Gastrocnemius medialis (tissue), 4 donors: Measurements from ENCODE around the gene KLK7. TPM values are rescaled to one million over a fixed set of nuclear protein-coding genes. Genes with fewer than 3 reads are reported as not detected.

ENCODE experiments used
- ATAC-seq, 2 donors: fragments of 150-250 bp; one replicate each; pipeline ENCODE4 v1.9.1; 2016
- DNase-seq, 2 donors: peaks; one replicate each; pipeline ENCODE4 v3.0.0-alpha.2; 2019
- H3K27ac ChIP-seq, 4 donors: fragments of 200-600 bp; sonication (generic); 1 replicate in 1 of 4; 2 replicates in 3 of 4; pipeline ENCODE4 v1.5.1; 2016 to 2018; ENCODE audit warnings: mild to moderate bottlenecking in 2 of 4, moderate library complexity in 1 of 4
- H3K27me3 ChIP-seq, 3 donors: fragments of 200-600 bp; sonication (generic) in 2 of 3; 1 replicate in 1 of 3; 2 replicates in 2 of 3; pipeline versions ENCODE4 v1.5.1 to v1.6.0; 2016 to 2019; ENCODE audit warnings: mild to moderate bottlenecking in 1 of 3, moderate library complexity in 1 of 3
- H3K36me3 ChIP-seq, 2 donors: fragments of 200-600 bp; sonication (generic) in 1 of 2; one replicate each; pipeline ENCODE4 v1.5.1; 2017 to 2018
- H3K4me1 ChIP-seq, 2 donors: fragments of 200-600 bp; sonication (generic) in 1 of 2; one replicate each; pipeline ENCODE4 v1.5.1; 2016 to 2017; ENCODE audit warnings: mild to moderate bottlenecking in 2 of 2
- H3K4me3 ChIP-seq, 4 donors: fragments of 200-600 bp; sonication (generic) in 3 of 4; 1 replicate in 1 of 4; 2 replicates in 3 of 4; pipeline ENCODE4 v1.5.1; 2016 to 2019; ENCODE audit warnings: mild to moderate bottlenecking in 2 of 4
- H3K9me3 ChIP-seq, 3 donors: fragments of 200-600 bp; sonication (generic) in 2 of 3; 1 replicate in 1 of 3; 2 replicates in 2 of 3; pipeline ENCODE4 v1.5.1; 2016 to 2019
- CTCF ChIP-seq, 5 experiments: fragments of 450-650 bp in 3 of 5; fragments of 200-600 bp in 2 of 5; sonication (generic) in 2 of 5; IDR thresholded peaks in 4 of 5; conservative IDR thresholded peaks in 1 of 5; 1 replicate in 4 of 5; 2 replicates in 1 of 5; pipeline ENCODE4 v1.5.1; 2016 to 2019; ENCODE audit warnings: antibody characterized with exemption in 5 of 5, mild to moderate bottlenecking in 3 of 5, moderate library complexity in 3 of 5
- POLR2A ChIP-seq, 2 donors: fragments of 450-650 bp; IDR thresholded peaks; one replicate each; pipeline ENCODE4 v1.6.1; 2017; ENCODE audit warnings: antibody characterized with exemption in 2 of 2, mild to moderate bottlenecking in 2 of 2, moderate library complexity in 2 of 2
- in situ Hi-C, 4 donors: fragments of 200-750 bp; cut with MboI; loops; one replicate each; pipeline versions ENCODE4 v1.15.0 to v1.8.0; 2017; ENCODE audit warnings: low sequenced_read_pairs in 4 of 4
- intact Hi-C: fragments of 100-400 bp; cut with DNase I; formaldehyde crosslinking; loops from one replicate; pipeline ENCODE4 v1.15.1; 2023; ENCODE audit warnings: low total_unique reads
- total RNA-seq, 4 donors: library from RNA; depleted of rRNA; stranded (reverse); fragments of >200 nt; gene quantifications; one replicate each; pipeline versions ENCODE4 v1.1.0 to v1.2.3, GENCODE V29; 2016

The KLK7 gene
- total RNA-seq, 4 donors from 2014 or later = not detected

- Histone ChIP-seq H3K9me3 (no peaks in the 10 kb centered on the region), H3K4me1 (no peaks in the 10 kb centered on the region), H3K27ac (no peak overlapping the region), H3K36me3 (no peaks in the 10 kb centered on the region), H3K4me3 (no peak overlapping the region), H3K27me3 (no peaks in the 10 kb centered on the region)
- no peak for ATAC-seq
- DNase-seq = no peak
- TF ChIP-seq POLR2A (IDR thresholded peaks at IDR 0.05) = no peak
- TF ChIP-seq CTCF (IDR thresholded peaks at IDR 0.05 in 4 of 5, conservative IDR thresholded peaks at IDR 0.05 in 1 of 5) = no peak
- intact Hi-C loops = loop anchor here (10.0 kb wide), 1 partner anchor 1760 kb away; no protein-coding TSS in a partner anchor
- in situ Hi-C loops = no loop called here
These were observed 38.9 kb downstream of the KLK7 start for GRCh38 chr19:50944795-50945194.

- H3K4me3 ChIP-seq = no peak overlapping the region
- peaks cover 0 to 4% (median 0%) of the 10 kb centered on the region in 3 donors for H3K27me3 ChIP-seq
- no peak overlapping the region for H3K27ac ChIP-seq
- no peaks in the 10 kb centered on the region for H3K4me1 ChIP-seq
- H3K9me3 ChIP-seq = no peaks in the 10 kb centered on the region
- intact Hi-C loops (loop anchor here (10.0 kb wide), 1 partner anchor 1762 kb away; no protein-coding TSS in a partner anchor), in situ Hi-C loops (no loop called here)
- no peaks in the 10 kb centered on the region for H3K36me3 ChIP-seq
- no peak for ATAC-seq
- no peak for TF ChIP-seq CTCF (IDR thresholded peaks at IDR 0.05 in 4 of 5, conservative IDR thresholded peaks at IDR 0.05 in 1 of 5)
- TF ChIP-seq POLR2A (IDR thresholded peaks at IDR 0.05) = no peak
- no peak for DNase-seq
These were observed 40.5 kb downstream of the KLK7 start for GRCh38 chr19:50943074-50943828.

- TF ChIP-seq POLR2A (IDR thresholded peaks at IDR 0.05) (no peak), CTCF (IDR thresholded peaks at IDR 0.05 in 4 of 5, conservative IDR thresholded peaks at IDR 0.05 in 1 of 5) (no peak)
- DNase-seq (no peak), ATAC-seq (no peak)
- intact Hi-C loops (no loop called here), in situ Hi-C loops (no loop called here)
- Histone ChIP-seq H3K27me3 (peaks cover 0 to 4% (median 0%) of the 10 kb centered on the region in 3 donors), H3K4me1 (no peaks in the 10 kb centered on the region), H3K36me3 (no peaks in the 10 kb centered on the region), H3K4me3 (no peak overlapping the region), H3K27ac (no peak overlapping the region), H3K9me3 (no peaks in the 10 kb centered on the region)
These were observed 44.1 kb downstream of the KLK7 start for GRCh38 chr19:50939596-50939995.

- Histone ChIP-seq H3K27ac (no peak overlapping the region), H3K4me3 (no peak overlapping the region), H3K36me3 (no peaks in the 10 kb centered on the region), H3K9me3 (no peaks in the 10 kb centered on the region), H3K4me1 (no peaks in the 10 kb centered on the region), H3K27me3 (no peaks in the 10 kb centered on the region)
- ATAC-seq (no peak), DNase-seq (no peak)
- in situ Hi-C loops = no loop called here
- intact Hi-C loops = no loop called here
- no peak for TF ChIP-seq CTCF (IDR thresholded peaks at IDR 0.05 in 4 of 5, conservative IDR thresholded peaks at IDR 0.05 in 1 of 5)
- TF ChIP-seq POLR2A (IDR thresholded peaks at IDR 0.05) = no peak
These were observed 50.1 kb downstream of the KLK7 start for GRCh38 chr19:50933640-50934039.
